Activated T-cell treated with anti-CD3 and anti-CD28 coated beads, Interleukin-2, amount 50 U/mL, for 72 hours (primary cell): ENCODE measurements around the gene LIMS2. TPM values are rescaled to one million over a fixed set of nuclear protein-coding genes. Genes with fewer than 3 reads are reported as not detected.

ENCODE experiments used
- total RNA-seq, 2 donors: library from RNA; stranded (reverse); gene quantifications; one replicate each; pipeline ENCODE4 v1.2.3, GENCODE V29; 2022

Gene LIMS2
- total RNA-seq, 2 donors from 2014 or later, result 6.4 to 10.3 TPM

Other genes starting within 250 kb of the LIMS2 start
- 10 to 100 TPM; 39.0 to 43.6 TPM for gene IWS1, start 149.0 kb downstream of the LIMS2 start, total RNA-seq
- under 1 TPM; 0.50 to 0.79 TPM for gene MYO7B, start 139.8 kb downstream of the LIMS2 start, total RNA-seq
- not detected for gene GPR17, start 29.4 kb downstream of the LIMS2 start, total RNA-seq
- gene SFT2D3, start 26.0 kb upstream of the LIMS2 start, total RNA-seq, result 1 to 10 TPM; 3.7 to 4.7 TPM
- gene WDR33, start 135.6 kb upstream of the LIMS2 start, total RNA-seq, result 10 to 100 TPM; 69.2 to 71.7 TPM
- gene POLR2D, start 182.6 kb upstream of the LIMS2 start, total RNA-seq, result 10 to 100 TPM; 56.3 to 74.7 TPM
- gene AMMECR1L, start 210.4 kb upstream of the LIMS2 start, total RNA-seq, result 10 to 100 TPM; 24.8 to 25.3 TPM